Endothelial cell (in vitro differentiated cells): ENCODE results near the gene SMIM13. TPM values are rescaled to one million over a fixed set of nuclear protein-coding genes. Genes with fewer than 3 reads are reported as not detected.

Source experiments
- DNase-seq: peaks from one replicate; pipeline ENCODE4 v3.0.0; 2021; ENCODE audit warnings: low spot score
- H3K27ac Mint-ChIP-seq: one replicate; pipeline ENCODE4 v1.8.0; 2021; ENCODE audit warnings: mixed read lengths, inconsistent platforms; ENCODE audit not compliant: unreplicated experiment
- H3K27me3 Mint-ChIP-seq: one replicate; pipeline ENCODE4 v1.8.0; 2021; ENCODE audit warnings: mild to moderate bottlenecking, moderate library complexity, mixed read lengths, inconsistent platforms; ENCODE audit not compliant: unreplicated experiment
- H3K36me3 Mint-ChIP-seq: one replicate; pipeline ENCODE4 v1.8.0; 2021; ENCODE audit warnings: mild to moderate bottlenecking, low read depth, mixed read lengths, inconsistent platforms; ENCODE audit not compliant: unreplicated experiment
- H3K4me1 Mint-ChIP-seq: one replicate; pipeline ENCODE4 v1.8.0; 2021; ENCODE audit warnings: mild to moderate bottlenecking, mixed read lengths, inconsistent platforms; ENCODE audit not compliant: unreplicated experiment
- H3K4me3 Mint-ChIP-seq: one replicate; pipeline ENCODE4 v1.8.0; 2021; ENCODE audit warnings: mild to moderate bottlenecking, mixed read lengths, inconsistent platforms; ENCODE audit not compliant: unreplicated experiment
- H3K9me3 Mint-ChIP-seq: one replicate; pipeline ENCODE4 v1.8.0; 2021; ENCODE audit warnings: mixed read lengths, inconsistent platforms; ENCODE audit not compliant: unreplicated experiment
- CTCF ChIP-seq: fragments of 200-600 bp; sonication (generic); IDR thresholded peaks from one replicate; pipeline ENCODE4 v1.5.0; 2021; ENCODE audit warnings: antibody characterized with exemption; ENCODE audit not compliant: unreplicated experiment
- total RNA-seq: library from RNA; stranded (reverse); fragmentation: NEBNext Ultra II Directional; extraction: Animal tissue kit (Norgen Biotek cat#: 25700); gene quantifications from one replicate; pipeline ENCODE4 v1.2.1, GENCODE V29; 2021; ENCODE audit not compliant: unreplicated experiment

The SMIM13 gene
- total RNA-seq, 1 donor from 2014 or later, result 8.7 TPM

GRCh38 chr6:11136809-11137208, 43.2 kb downstream of the SMIM13 start:
- no peaks in the 10 kb centered on the region for H3K9me3 Mint-ChIP-seq
- H3K4me1 Mint-ChIP-seq, result peaks cover 7% of the 10 kb centered on the region
- H3K27ac Mint-ChIP-seq, result no peak overlapping the region
- no peak for TF ChIP-seq CTCF
- H3K4me3 Mint-ChIP-seq, result no peak overlapping the region
- H3K27me3 Mint-ChIP-seq, result no peaks in the 10 kb centered on the region
- no peaks in the 10 kb centered on the region for H3K36me3 Mint-ChIP-seq
- DNase-seq, result no peak

GRCh38 chr6:11139051-11139960, 45.7 kb downstream of the SMIM13 start:
- Mint-ChIP-seq H3K4me1 (peaks cover 7% of the 10 kb centered on the region), H3K9me3 (no peaks in the 10 kb centered on the region), H3K27me3 (no peaks in the 10 kb centered on the region), H3K4me3 (no peak overlapping the region), H3K36me3 (no peaks in the 10 kb centered on the region), H3K27ac (no peak overlapping the region)
- no peak for TF ChIP-seq CTCF
- DNase-seq, result no peak

- Mint-ChIP-seq H3K4me1 (peaks cover 7% of the 10 kb centered on the region), H3K27ac (no peak overlapping the region), H3K4me3 (no peak overlapping the region), H3K27me3 (no peaks in the 10 kb centered on the region), H3K36me3 (no peaks in the 10 kb centered on the region), H3K9me3 (no peaks in the 10 kb centered on the region)
- DNase-seq, result no peak
- no peak for TF ChIP-seq CTCF
Observed at GRCh38 chr6:11140056-11140455, 46.4 kb downstream of the SMIM13 start.

GRCh38 chr6:11141295-11141694, 47.7 kb downstream of the SMIM13 start:
- TF ChIP-seq CTCF, result no peak
- DNase-seq, result no peak
- Mint-ChIP-seq H3K9me3 (no peaks in the 10 kb centered on the region), H3K36me3 (no peaks in the 10 kb centered on the region), H3K4me1 (peaks cover 7% of the 10 kb centered on the region), H3K4me3 (no peak overlapping the region), H3K27me3 (no peaks in the 10 kb centered on the region), H3K27ac (no peak overlapping the region)

GRCh38 chr6:11142296-11143027, 48.8 kb downstream of the SMIM13 start:
- no peak overlapping the region for H3K4me3 Mint-ChIP-seq
- no peaks in the 10 kb centered on the region for H3K27me3 Mint-ChIP-seq
- no peak for DNase-seq
- no peaks in the 10 kb centered on the region for H3K9me3 Mint-ChIP-seq
- TF ChIP-seq CTCF, result no peak
- H3K4me1 Mint-ChIP-seq, result peaks cover 7% of the 10 kb centered on the region
- no peak overlapping the region for H3K27ac Mint-ChIP-seq
- H3K36me3 Mint-ChIP-seq, result no peaks in the 10 kb centered on the region
